ENCODE data around the gene CAPZB.
"Not testable (repeated sequence)": the region's sequence is repeated elsewhere in the genome, so short reads cannot be mapped to it uniquely, and the experiment has no call there.

DNA sequence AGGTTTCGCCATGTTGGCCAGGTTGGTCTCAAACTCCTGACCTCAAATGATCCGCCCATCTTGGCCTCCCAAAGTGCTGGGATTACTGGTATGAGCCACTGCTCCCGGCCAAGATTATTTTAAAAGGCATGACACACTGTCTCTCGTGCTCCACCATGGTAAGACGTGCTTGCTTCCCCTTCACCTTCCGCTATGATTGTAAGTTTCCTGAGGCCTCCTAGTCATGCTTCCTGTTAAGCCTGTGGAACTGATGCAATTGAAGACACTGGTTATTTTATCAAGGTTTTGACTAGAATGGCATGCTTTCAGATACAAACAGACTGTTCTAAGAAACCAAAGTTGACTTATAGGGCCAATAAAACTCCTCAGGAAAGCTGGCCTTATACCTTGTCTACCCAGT, 16.9 kb upstream of the CAPZB start:
- not testable (repeated sequence) for TF ChIP-seq POLR2AphosphoS5 (IDR thresholded peaks at IDR 0.05; ENCODE audit: borderline replicate concordance, low read depth, low read length); EZH2 (IDR thresholded peaks at IDR 0.05)

All from SK-N-MC (cell line).